Hematopoietic multipotent progenitor cell treated with erythropoietin and hydrocortisone succinate and interleukin-3 and kit ligand, for 6 days (in vitro differentiated cells): ENCODE measurements around the gene NAT10.
A peak's percentile ranks its signal among the peaks of the same experiment; 100 is the strongest.

Source experiments
- DNase-seq: peaks from one replicate; pipeline ENCODE4 v3.0.0-alpha.2; 2015

NAT10 gene

GRCh38 chr11:34111722-34112270 is 6.4 kb downstream of the NAT10 start:
- no peak for DNase-seq

DNA sequence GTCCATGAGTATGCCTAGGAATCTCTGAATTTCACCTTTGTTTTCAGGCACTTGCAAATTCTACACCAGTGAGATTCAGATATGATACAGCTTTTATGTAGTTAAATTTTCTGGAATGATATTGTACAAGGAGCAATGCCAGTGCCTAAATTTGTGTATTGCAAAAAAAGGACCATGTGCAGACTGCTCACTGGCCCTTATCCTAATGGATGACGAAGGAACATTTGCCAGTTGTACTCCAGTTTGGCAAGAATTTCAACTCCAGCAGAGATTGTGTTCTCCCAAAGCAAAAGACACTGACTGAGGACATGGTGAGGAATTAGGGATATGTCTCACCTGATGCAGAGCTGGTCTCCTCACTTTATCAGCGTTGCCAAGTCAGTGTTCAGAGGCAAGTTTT is 8.6 kb downstream of the NAT10 start:
- DNase-seq, result no peak

- DNase-seq, result no peak
Measured at GRCh38 chr11:34114471-34114870, 9.0 kb downstream of the NAT10 start.

DNA sequence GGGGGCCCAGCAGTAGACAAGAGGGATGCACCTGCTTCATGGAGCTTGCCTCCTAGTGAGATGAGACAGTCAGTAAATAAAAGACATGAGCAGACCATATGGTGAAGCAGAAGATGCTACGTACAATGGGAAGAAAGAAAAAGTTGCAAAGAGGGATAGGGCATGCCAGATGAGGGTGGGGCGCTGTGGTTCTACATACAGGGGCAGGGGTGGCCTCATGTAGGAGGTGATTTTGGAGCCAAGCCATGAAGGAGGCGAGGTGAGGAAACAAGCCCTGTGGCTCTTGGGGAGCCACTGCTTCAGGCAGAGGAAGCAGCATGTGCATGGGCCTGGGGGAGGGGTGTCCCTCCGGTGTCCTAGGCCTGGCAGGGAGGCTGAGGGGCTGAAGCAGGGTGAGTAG is 15.2 kb downstream of the NAT10 start:
- DNase-seq, result no peak

DNA sequence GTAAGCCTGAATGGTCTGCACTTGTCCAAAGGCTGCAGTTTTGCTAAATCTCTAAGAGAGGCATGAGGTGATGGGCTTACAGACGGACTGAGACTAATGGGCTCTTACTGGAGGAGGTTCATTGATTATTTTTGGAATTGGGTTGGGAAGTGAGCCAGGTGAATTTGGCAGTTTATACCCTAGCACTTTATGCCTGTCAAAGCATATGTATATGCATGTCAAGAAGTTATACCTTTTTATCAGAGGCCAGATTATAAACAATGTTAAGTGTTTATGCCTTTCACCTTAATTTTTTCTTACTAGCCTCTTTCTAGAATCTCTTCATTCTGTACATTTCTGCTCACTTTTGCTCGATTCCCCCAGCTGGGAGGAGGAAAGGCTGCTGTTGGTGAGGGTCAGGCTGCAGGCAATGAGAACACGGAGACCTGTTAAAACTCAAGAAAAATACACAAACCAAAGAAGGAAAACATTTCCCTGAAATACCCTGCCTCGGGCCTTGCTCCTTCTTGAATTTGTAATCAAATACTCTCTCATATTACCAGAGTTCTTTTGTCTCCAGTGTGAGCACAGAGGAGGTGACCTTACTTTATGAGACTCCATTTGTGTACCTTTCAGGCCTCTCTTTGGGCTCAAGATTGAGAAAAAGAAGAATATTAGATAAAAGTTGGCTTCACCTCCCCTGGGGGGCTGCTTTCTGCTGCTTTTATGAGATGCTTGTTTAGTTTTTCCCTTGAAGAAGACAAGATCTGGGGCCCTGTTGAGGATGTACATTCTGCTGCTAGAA is 19.6 kb downstream of the NAT10 start:
- DNase-seq, result no peak

DNA sequence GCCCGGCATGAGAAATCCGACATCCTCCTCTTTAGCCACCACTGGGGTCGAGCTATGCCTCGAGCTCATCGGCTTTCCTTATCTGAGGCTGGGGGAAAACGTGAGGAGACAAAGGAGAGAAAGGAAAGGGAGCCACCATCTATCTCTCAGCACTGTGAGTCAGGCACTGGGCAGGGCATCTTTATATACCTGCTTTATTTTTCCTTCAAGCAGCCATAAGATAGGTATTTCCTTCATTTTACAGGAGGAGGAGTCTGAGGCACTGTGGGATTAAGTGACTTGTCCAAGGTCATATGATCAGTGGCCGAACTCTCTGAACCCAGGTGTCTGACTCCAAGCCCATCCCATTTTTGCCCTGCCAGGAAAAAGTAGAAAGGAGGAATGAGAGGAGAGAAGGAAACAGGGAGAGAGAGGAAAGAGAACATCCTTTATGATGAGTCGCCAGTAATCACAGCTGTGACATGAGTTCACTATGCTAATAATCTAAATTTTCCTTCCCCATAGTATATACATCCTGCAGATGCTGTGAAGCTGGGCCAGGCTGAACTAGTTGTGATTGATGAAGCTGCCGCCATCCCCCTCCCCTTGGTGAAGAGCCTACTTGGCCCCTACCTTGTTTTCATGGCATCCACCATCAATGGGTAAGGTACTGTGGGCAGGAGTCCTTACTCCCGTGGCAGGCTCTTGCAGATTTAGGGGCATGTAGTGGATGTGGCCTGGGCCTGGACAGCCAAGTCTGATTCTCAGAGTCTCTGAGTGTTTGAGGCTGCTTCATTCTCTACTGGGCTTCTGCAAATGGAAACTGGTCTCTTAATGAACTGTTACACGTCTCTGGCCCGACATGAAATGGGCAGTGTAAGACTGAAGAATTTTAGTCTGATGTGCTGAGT is 21.8 kb downstream of the NAT10 start:
- no peak for DNase-seq

DNA sequence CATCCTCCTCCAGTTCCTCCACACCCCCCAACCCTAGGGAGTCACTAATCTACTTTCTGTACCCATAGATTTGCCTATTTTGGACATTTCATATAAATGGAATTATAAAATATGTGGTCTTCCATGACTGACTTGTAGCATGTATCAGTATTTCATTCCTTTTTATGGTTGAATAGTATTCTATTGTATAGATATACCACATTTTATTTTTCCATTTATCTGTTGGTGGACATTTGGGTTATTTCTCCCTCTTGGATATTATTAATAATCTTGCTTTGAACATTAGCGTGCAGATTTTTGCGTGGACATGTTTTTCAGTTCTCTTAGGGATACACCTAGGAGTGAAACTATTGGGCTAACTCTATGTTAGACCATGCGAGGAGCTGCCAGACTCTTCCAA is 23.4 kb downstream of the NAT10 start:
- DNase-seq, result no peak

DNA sequence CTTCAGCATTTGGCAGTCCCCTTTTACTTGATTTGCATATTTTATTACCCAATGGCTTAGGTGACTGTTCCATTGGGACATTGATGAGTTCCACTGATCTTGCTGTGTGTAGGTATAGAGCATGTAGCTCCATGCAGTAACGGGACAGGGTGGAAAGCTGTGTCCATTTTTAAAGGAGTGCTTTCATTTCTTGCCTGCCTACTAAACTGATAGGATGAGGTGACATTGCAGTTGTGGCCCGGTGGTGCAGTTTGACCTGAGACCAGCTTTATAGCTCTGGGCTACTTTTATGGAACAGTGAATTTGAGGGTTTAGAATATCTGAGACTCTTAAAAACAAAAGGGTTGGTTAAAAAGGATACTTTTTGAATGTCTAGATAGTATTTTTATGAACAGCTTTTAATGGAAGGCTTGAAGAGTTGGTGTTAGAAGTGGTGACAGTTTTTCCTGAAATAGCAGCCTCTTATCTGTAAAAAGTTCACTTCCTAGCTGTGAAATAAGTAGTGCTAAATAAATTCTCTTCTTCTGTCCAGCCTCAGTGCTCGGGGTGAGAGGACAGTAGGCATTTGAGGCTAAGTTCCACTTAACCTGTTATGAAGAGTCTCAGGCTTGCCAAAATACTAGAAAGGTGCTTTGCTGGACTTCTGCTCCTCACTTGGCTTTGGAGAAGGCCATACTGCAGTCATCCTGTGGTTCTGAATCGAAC is 27.0 kb downstream of the NAT10 start:
- DNase-seq, result no peak

- DNase-seq, result no peak
Measured at GRCh38 chr11:34134765-34135164, 29.3 kb downstream of the NAT10 start.

GRCh38 chr11:34135439-34135838 is 30.0 kb downstream of the NAT10 start:
- DNase-seq, result no peak

GRCh38 chr11:34136420-34136819 is 31.0 kb downstream of the NAT10 start:
- DNase-seq, result no peak

DNA sequence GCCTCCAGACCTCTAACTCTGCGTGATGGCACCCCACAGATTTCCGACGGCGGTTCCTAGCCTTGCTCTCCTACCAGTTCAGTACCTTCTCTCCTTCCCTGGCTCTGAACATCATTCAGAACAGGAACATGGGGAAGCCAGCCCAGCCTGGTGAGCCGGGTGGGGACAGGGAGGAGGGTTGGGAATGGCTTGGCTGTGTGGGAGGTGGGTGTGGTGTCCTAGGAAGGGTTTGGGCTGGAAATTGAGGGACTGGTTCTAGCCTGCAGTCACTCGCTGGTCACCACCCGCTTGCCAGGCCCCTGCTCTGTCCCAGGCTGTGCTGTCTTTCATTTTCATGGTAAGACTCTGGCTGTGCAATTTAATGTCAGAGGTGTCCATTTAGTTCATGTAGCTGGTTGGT is 33.9 kb downstream of the NAT10 start:
- no peak for DNase-seq

- no peak for DNase-seq
Measured at GRCh38 chr11:34140149-34140548, 34.7 kb downstream of the NAT10 start.

- DNase-seq, result no peak
Measured at GRCh38 chr11:34143048-34143447, 37.6 kb downstream of the NAT10 start.

GRCh38 chr11:34145073-34145472 is 39.6 kb downstream of the NAT10 start:
- DNase-seq, result no peak

GRCh38 chr11:34145847-34146381 is 40.5 kb downstream of the NAT10 start:
- DNase-seq, result no peak

DNA sequence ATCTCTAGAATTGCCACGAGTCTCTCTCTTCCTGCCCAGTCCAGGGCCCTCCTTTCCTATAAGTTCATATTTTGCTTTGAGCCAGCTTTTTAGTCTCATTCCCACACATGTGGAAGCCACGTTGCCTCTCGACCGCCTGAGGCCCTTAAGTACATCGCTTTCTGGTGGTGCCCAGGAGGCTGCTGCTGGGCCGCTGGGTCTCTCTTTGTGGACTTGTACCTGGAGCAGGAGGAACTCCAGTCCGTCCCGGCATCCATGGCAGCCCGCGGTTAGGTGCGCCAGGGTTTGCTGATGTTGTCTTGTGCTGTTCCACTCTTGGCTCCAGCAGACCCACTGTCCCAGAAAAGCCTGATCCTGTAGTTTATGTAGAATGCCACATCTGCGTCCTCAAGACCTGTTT is 41.0 kb downstream of the NAT10 start:
- no peak for DNase-seq

GRCh38 chr11:34146866-34147265 is 41.4 kb downstream of the NAT10 start:
- DNase-seq, result no peak

GRCh38 chr11:34147581-34147980 is 42.2 kb downstream of the NAT10 start:
- no peak for DNase-seq

GRCh38 chr11:34148504-34149165 is 43.2 kb downstream of the NAT10 start:
- DNase-seq, result peak; percentile 64

DNA sequence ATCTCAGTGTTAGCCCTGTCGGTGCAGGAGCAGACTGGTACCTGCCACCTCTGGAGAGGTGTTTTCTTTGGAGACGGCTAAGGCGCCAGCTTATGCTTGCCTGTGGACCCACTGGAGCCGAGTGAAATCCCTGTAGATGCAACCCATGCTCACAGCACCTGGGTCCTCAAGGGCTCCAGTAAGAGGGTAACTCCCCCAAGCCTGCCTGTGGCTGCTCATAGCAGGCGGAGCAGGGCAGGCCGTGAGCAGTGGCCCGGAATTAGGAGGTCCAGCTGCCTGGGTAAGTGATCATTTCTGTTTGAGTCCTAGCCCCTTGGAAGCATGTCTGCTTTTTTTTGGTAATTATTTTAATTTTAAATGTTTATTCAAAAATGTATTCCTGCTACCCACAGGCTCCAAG is 43.8 kb downstream of the NAT10 start:
- DNase-seq, result no peak

- DNase-seq, result peak; percentile 29
Measured at GRCh38 chr11:34149786-34150185, 44.4 kb downstream of the NAT10 start.
